ENCODE measurements around the gene PCDHGB2. TPM values are rescaled to one million over a fixed set of nuclear protein-coding genes. Genes with fewer than 3 reads are reported as not detected.

The PCDHGB2 gene
- total and polyA plus RNA-seq, 2 of the 8 experiments (the other 6 are each of a cell fraction or from before 2014, with no cell fraction given): 1.9 to 2.9 TPM

- WGBS, 2 experiments (ENCODE audit: extremely low coverage in 1 of 2, insufficient coverage in 1 of 2, insufficient read length in 1 of 2, insufficient replicate concordance in 2 of 2, low coverage in 1 of 2, low lambda C conversion rate in 2 of 2, missing lambda C conversion rate in 1 of 2): 93% methylated on average over 31 of the region's 31 CpGs; no CpG with 5 or more reads in 1 of the 2 experiments
- Histone ChIP-seq H4K20me1 (replicated peaks in 1 of 2; ENCODE audit: control insufficient read depth in 1 of 2, insufficient read depth in 2 of 2, low read length in 2 of 2) (no peaks in the 10 kb centered on the region), H3K14ac (ENCODE audit: insufficient read length) (no peak overlapping the region), H2BK15ac (ENCODE audit: low read length) (no peak overlapping the region), H3K4me3 (ENCODE audit: extremely low read depth in 1 of 4, insufficient read depth in 2 of 4, low read depth in 3 of 4, low read length in 4 of 4) (no peak overlapping the region; a peak in 1 of 8 replicates), H3K4me2 (ENCODE audit: insufficient read depth in 1 of 2, low read depth in 2 of 2, low read length in 2 of 2) (no peak overlapping the region), H2BK5ac (ENCODE audit: low read depth, low read length) (no peak overlapping the region), H3K27ac (ENCODE audit: low read depth, low read length) (no peak overlapping the region), H3K4me1 (replicated peaks in 1 of 4; ENCODE audit: control insufficient read depth in 3 of 4, insufficient read depth in 4 of 4, low read length in 3 of 4) (no peaks in the 10 kb centered on the region), H3K56ac (replicated peaks; ENCODE audit: insufficient read length, low read depth, low read length) (no peak overlapping the region), H3K18ac (ENCODE audit: extremely low read depth, low read length) (no peak overlapping the region), H3K9ac (replicated peaks in 1 of 4; ENCODE audit: extremely low read depth in 1 of 4, low read depth in 3 of 4, low read length in 3 of 4) (no peak overlapping the region), H3K9me3 (ENCODE audit: insufficient read depth in 2 of 2, low read depth in 1 of 2, low read length in 1 of 2) (peaks cover 30 to 41% of the 10 kb centered on the region in 2 experiments; a peak in 3 of 4 replicates), H2BK12ac (ENCODE audit: low read depth, low read length) (no peak overlapping the region), H4K8ac (ENCODE audit: extremely low read depth, insufficient read depth, low read length) (no peak overlapping the region; the same call in 1 of the 2 replicates), H2AK5ac (ENCODE audit: low read depth, low read length) (no peak overlapping the region), H3K79me2 (ENCODE audit: control insufficient read depth in 1 of 2, insufficient read depth in 2 of 2, low read length in 2 of 2) (no peaks in the 10 kb centered on the region), H3K79me1 (ENCODE audit: low read depth, low read length) (no peaks in the 10 kb centered on the region), H3K23ac (ENCODE audit: insufficient read length) (no peak overlapping the region), H3K27me3 (replicated peaks in 1 of 4; ENCODE audit: control insufficient read depth in 3 of 4, extremely low read depth in 1 of 4, insufficient read depth in 3 of 4, low read length in 3 of 4) (no peaks in the 10 kb centered on the region), H2BK20ac (ENCODE audit: low read length) (no peak overlapping the region), H4K91ac (replicated peaks; ENCODE audit: insufficient read length, low read length) (no peak overlapping the region), H3K36me3 (ENCODE audit: control insufficient read depth in 2 of 4, insufficient read depth in 4 of 4, low read length in 3 of 4) (no peaks in the 10 kb centered on the region; a peak in 2 of 8 replicates), H2AFZ (ENCODE audit: low read length) (peak overlapping the region; percentile 11; the same call in 1 of the 2 replicates), H2BK120ac (replicated peaks; ENCODE audit: low read depth, low read length) (no peak overlapping the region), H3K23me2 (ENCODE audit: low read depth, low read length) (no peaks in the 10 kb centered on the region), H3K4ac (replicated peaks; ENCODE audit: insufficient read length, low read depth, low read length) (no peak overlapping the region), H4K5ac (ENCODE audit: insufficient read length, low read depth, low read length) (no peak overlapping the region)
- TF ChIP-seq KDM1A (IDR thresholded peaks at IDR 0.05; ENCODE audit: borderline replicate concordance, low read length) (no peak), RBBP5 (IDR thresholded peaks at IDR 0.05; ENCODE audit: borderline replicate concordance, low read depth, low read length) (no peak), MAFK (IDR thresholded peaks at IDR 0.05; ENCODE audit: low read depth, low read length) (no peak), EZH2 (IDR thresholded peaks at IDR 0.05; ENCODE audit: low read depth, low read length, severe bottlenecking) (no peak), NRF1 (IDR thresholded peaks at IDR 0.05; ENCODE audit: low read depth, low read length) (no peak), RNF2 (IDR thresholded peaks at IDR 0.05; ENCODE audit: borderline replicate concordance, low read depth, low read length, missing control alignments, poor library complexity, severe bottlenecking) (no peak), TCF12 (IDR thresholded peaks at IDR 0.05; ENCODE audit: low read depth, low read length) (no peak), YY1 (IDR thresholded peaks at IDR 0.05; ENCODE audit: low read depth, low read length) (no peak)
- FAIRE-seq: no peak
- ChIA-PET CTCF (ENCODE audit: partially characterized antibody) (interaction anchor here (0.7 to 4.8 kb wide), 49 partner anchors 9 to 223 kb away, joined by 3 to 21 read pairs (median 5); partner anchors contain the start of genes PCDHB10, PCDHB14, PCDHB15 and PCDHB4), POLR2A (ENCODE audit: partially characterized antibody) (interaction anchor here (1.0 kb wide), 2 partner anchors 69 to 170 kb away, joined by 3 read pairs; partner anchors contain the start of gene PCDHGA10)
- no peak for DNase-seq (ENCODE audit: low read depth in 1 of 2, low spot score in 2 of 2)
These were observed 15.8 kb upstream of the PCDHGB2 start for GRCh38 chr5:141343953-141344463.

Measured in H1 (cell line).